Measurements from ENCODE around the gene CCL22. TPM values are rescaled to one million over a fixed set of nuclear protein-coding genes. Genes with fewer than 3 reads are reported as not detected.

Gene CCL22
- polyA plus RNA-seq: under 1 TPM; 0.31 to 0.78 TPM

- no peaks in the 10 kb centered on the region for H3K36me3 ChIP-seq (ENCODE audit: control insufficient read depth in 2 of 2, insufficient read depth in 2 of 2, low read length in 1 of 2)
- H3K4me1 ChIP-seq (ENCODE audit: control insufficient read depth in 2 of 2, insufficient read depth in 2 of 2, low read length in 1 of 2): peaks cover 4 to 19% of the 10 kb centered on the region in 2 donors
- H3K27ac ChIP-seq (ENCODE audit: low read depth in 2 of 2, low read length in 1 of 2): no peak within 1 kb of the TSS
- no peaks in the 10 kb centered on the region for H3K9me3 ChIP-seq (ENCODE audit: control insufficient read depth in 2 of 2, insufficient read depth in 1 of 2, low read depth in 1 of 2, low read length in 1 of 2)
- no peaks in the 10 kb centered on the region for H3K27me3 ChIP-seq (ENCODE audit: control insufficient read depth in 1 of 2, insufficient read depth in 2 of 2, low read length in 2 of 2)
- 82 to 85% methylated on average over 9 of the region's 9 CpGs for WGBS, 2 donors
- no peak within 1 kb of the TSS for H3K4me3 ChIP-seq (ENCODE audit: low read depth in 1 of 2, low read length in 2 of 2)
Measured at GRCh38 chr16:57358527-57359095, at the start of gene CCL22. CCL22 (plus strand) TSS chr16:57358783; CDS start chr16:57358817, 34 bp downstream.

GRCh38 chr16:57310801-57311200, 47.8 kb upstream of the CCL22 start:
- no peaks in the 10 kb centered on the region for H3K27me3 ChIP-seq (ENCODE audit: control insufficient read depth in 1 of 2, insufficient read depth in 2 of 2, low read length in 2 of 2)
- H3K27ac ChIP-seq (ENCODE audit: low read depth in 2 of 2, low read length in 1 of 2): no peak overlapping the region
- no peaks in the 10 kb centered on the region for H3K4me1 ChIP-seq (ENCODE audit: control insufficient read depth in 2 of 2, insufficient read depth in 2 of 2, low read length in 1 of 2)
- H3K36me3 ChIP-seq (ENCODE audit: control insufficient read depth in 2 of 2, insufficient read depth in 2 of 2, low read length in 1 of 2): no peaks in the 10 kb centered on the region
- whole genome bisulfite sequencing, 2 donors: 41 to 45% methylated on average over 4 of the region's 4 CpGs
- no peaks in the 10 kb centered on the region for H3K9me3 ChIP-seq (ENCODE audit: control insufficient read depth in 2 of 2, insufficient read depth in 1 of 2, low read depth in 1 of 2, low read length in 1 of 2)
- H3K4me3 ChIP-seq (ENCODE audit: low read depth in 1 of 2, low read length in 2 of 2): no peak overlapping the region

- no peaks in the 10 kb centered on the region for H3K27me3 ChIP-seq (ENCODE audit: control insufficient read depth in 1 of 2, insufficient read depth in 2 of 2, low read length in 2 of 2)
- no peak overlapping the region for H3K4me3 ChIP-seq (ENCODE audit: low read depth in 1 of 2, low read length in 2 of 2)
- H3K36me3 ChIP-seq (ENCODE audit: control insufficient read depth in 2 of 2, insufficient read depth in 2 of 2, low read length in 1 of 2): no peaks in the 10 kb centered on the region
- no peaks in the 10 kb centered on the region for H3K9me3 ChIP-seq (ENCODE audit: control insufficient read depth in 2 of 2, insufficient read depth in 1 of 2, low read depth in 1 of 2, low read length in 1 of 2)
- WGBS, 2 donors: 84 to 95% methylated on average over 2 of the region's 2 CpGs
- H3K27ac ChIP-seq (ENCODE audit: low read depth in 2 of 2, low read length in 1 of 2): no peak overlapping the region
- H3K4me1 ChIP-seq (ENCODE audit: control insufficient read depth in 2 of 2, insufficient read depth in 2 of 2, low read length in 1 of 2): no peaks in the 10 kb centered on the region
Measured at GRCh38 chr16:57313509-57313908, 45.1 kb upstream of the CCL22 start.

GRCh38 chr16:57314161-57314785, 44.3 kb upstream of the CCL22 start:
- Histone ChIP-seq H3K27ac (ENCODE audit: low read depth in 2 of 2, low read length in 1 of 2) (no peak overlapping the region), H3K36me3 (ENCODE audit: control insufficient read depth in 2 of 2, insufficient read depth in 2 of 2, low read length in 1 of 2) (no peaks in the 10 kb centered on the region), H3K4me3 (ENCODE audit: low read depth in 1 of 2, low read length in 2 of 2) (no peak overlapping the region), H3K9me3 (ENCODE audit: control insufficient read depth in 2 of 2, insufficient read depth in 1 of 2, low read depth in 1 of 2, low read length in 1 of 2) (no peaks in the 10 kb centered on the region), H3K27me3 (ENCODE audit: control insufficient read depth in 1 of 2, insufficient read depth in 2 of 2, low read length in 2 of 2) (no peaks in the 10 kb centered on the region), H3K4me1 (ENCODE audit: control insufficient read depth in 2 of 2, insufficient read depth in 2 of 2, low read length in 1 of 2) (no peaks in the 10 kb centered on the region)
- WGBS, 2 donors: 75 to 80% methylated on average over 1 of the region's 1 CpG

- H3K27me3 ChIP-seq (ENCODE audit: control insufficient read depth in 1 of 2, insufficient read depth in 2 of 2, low read length in 2 of 2): no peaks in the 10 kb centered on the region
- H3K9me3 ChIP-seq (ENCODE audit: control insufficient read depth in 2 of 2, insufficient read depth in 1 of 2, low read depth in 1 of 2, low read length in 1 of 2): no peaks in the 10 kb centered on the region
Measured at GRCh38 chr16:57315416-57315815, 43.2 kb upstream of the CCL22 start.

GRCh38 chr16:57316390-57317017, 42.1 kb upstream of the CCL22 start:
- Histone ChIP-seq H3K27ac (ENCODE audit: low read depth in 2 of 2, low read length in 1 of 2) (peak overlapping the region in 1 of 2 donors; percentile 48), H3K4me3 (ENCODE audit: low read depth in 1 of 2, low read length in 2 of 2) (no peak overlapping the region), H3K4me1 (ENCODE audit: control insufficient read depth in 2 of 2, insufficient read depth in 2 of 2, low read length in 1 of 2) (no peaks in the 10 kb centered on the region), H3K36me3 (ENCODE audit: control insufficient read depth in 2 of 2, insufficient read depth in 2 of 2, low read length in 1 of 2) (no peaks in the 10 kb centered on the region), H3K27me3 (ENCODE audit: control insufficient read depth in 1 of 2, insufficient read depth in 2 of 2, low read length in 2 of 2) (no peaks in the 10 kb centered on the region), H3K9me3 (ENCODE audit: control insufficient read depth in 2 of 2, insufficient read depth in 1 of 2, low read depth in 1 of 2, low read length in 1 of 2) (no peaks in the 10 kb centered on the region)
- 60 to 76% methylated on average over 3 of the region's 3 CpGs for WGBS, 2 donors

More at GRCh38 chr16:57315416-57315815, 43.2 kb upstream of the CCL22 start:
- Histone ChIP-seq H3K4me3 (ENCODE audit: low read depth in 1 of 2, low read length in 2 of 2) (no peak overlapping the region), H3K27ac (ENCODE audit: low read depth in 2 of 2, low read length in 1 of 2) (no peak overlapping the region), H3K4me1 (ENCODE audit: control insufficient read depth in 2 of 2, insufficient read depth in 2 of 2, low read length in 1 of 2) (no peaks in the 10 kb centered on the region), H3K36me3 (ENCODE audit: control insufficient read depth in 2 of 2, insufficient read depth in 2 of 2, low read length in 1 of 2) (no peaks in the 10 kb centered on the region)
- 67 to 73% methylated on average over 7 of the region's 7 CpGs for WGBS, 2 donors

- no peak overlapping the region for H3K27ac ChIP-seq (ENCODE audit: low read depth in 2 of 2, low read length in 1 of 2)
- WGBS, 2 donors: 81 to 82% methylated on average over 13 of the region's 13 CpGs
- H3K27me3 ChIP-seq (ENCODE audit: control insufficient read depth in 1 of 2, insufficient read depth in 2 of 2, low read length in 2 of 2): no peaks in the 10 kb centered on the region
- no peaks in the 10 kb centered on the region for H3K4me1 ChIP-seq (ENCODE audit: control insufficient read depth in 2 of 2, insufficient read depth in 2 of 2, low read length in 1 of 2)
- H3K36me3 ChIP-seq (ENCODE audit: control insufficient read depth in 2 of 2, insufficient read depth in 2 of 2, low read length in 1 of 2): no peaks in the 10 kb centered on the region
- H3K4me3 ChIP-seq (ENCODE audit: low read depth in 1 of 2, low read length in 2 of 2): no peak overlapping the region
- no peaks in the 10 kb centered on the region for H3K9me3 ChIP-seq (ENCODE audit: control insufficient read depth in 2 of 2, insufficient read depth in 1 of 2, low read depth in 1 of 2, low read length in 1 of 2)
Measured at GRCh38 chr16:57318240-57318970, 40.2 kb upstream of the CCL22 start.

- Histone ChIP-seq H3K4me3 (ENCODE audit: low read depth in 1 of 2, low read length in 2 of 2) (no peak overlapping the region), H3K9me3 (ENCODE audit: control insufficient read depth in 2 of 2, insufficient read depth in 1 of 2, low read depth in 1 of 2, low read length in 1 of 2) (no peaks in the 10 kb centered on the region), H3K36me3 (ENCODE audit: control insufficient read depth in 2 of 2, insufficient read depth in 2 of 2, low read length in 1 of 2) (no peaks in the 10 kb centered on the region), H3K4me1 (ENCODE audit: control insufficient read depth in 2 of 2, insufficient read depth in 2 of 2, low read length in 1 of 2) (no peaks in the 10 kb centered on the region), H3K27me3 (ENCODE audit: control insufficient read depth in 1 of 2, insufficient read depth in 2 of 2, low read length in 2 of 2) (no peaks in the 10 kb centered on the region), H3K27ac (ENCODE audit: low read depth in 2 of 2, low read length in 1 of 2) (no peak overlapping the region)
- 61 to 71% methylated on average over 2 of the region's 2 CpGs for WGBS, 2 donors
Measured at GRCh38 chr16:57319646-57320045, 38.9 kb upstream of the CCL22 start.

- Histone ChIP-seq H3K27me3 (ENCODE audit: control insufficient read depth in 1 of 2, insufficient read depth in 2 of 2, low read length in 2 of 2) (no peaks in the 10 kb centered on the region), H3K27ac (ENCODE audit: low read depth in 2 of 2, low read length in 1 of 2) (no peak overlapping the region), H3K9me3 (ENCODE audit: control insufficient read depth in 2 of 2, insufficient read depth in 1 of 2, low read depth in 1 of 2, low read length in 1 of 2) (no peaks in the 10 kb centered on the region), H3K36me3 (ENCODE audit: control insufficient read depth in 2 of 2, insufficient read depth in 2 of 2, low read length in 1 of 2) (no peaks in the 10 kb centered on the region), H3K4me3 (ENCODE audit: low read depth in 1 of 2, low read length in 2 of 2) (no peak overlapping the region), H3K4me1 (ENCODE audit: control insufficient read depth in 2 of 2, insufficient read depth in 2 of 2, low read length in 1 of 2) (no peaks in the 10 kb centered on the region)
- WGBS, 2 donors: 66 to 71% methylated on average over 2 of the region's 2 CpGs
Measured at GRCh38 chr16:57324749-57325148, 33.8 kb upstream of the CCL22 start.
